Stimulated activated CD4-positive, alpha-beta T cell treated with anti-CD3 and anti-CD28 coated beads, TNF-alpha, amount 100 ng/mL, for 4 hours (primary cell): ENCODE data around the gene FMO2.

Experiments
- DNase-seq, 3 experiments: peaks; one replicate each; pipeline ENCODE4 v3.0.0-alpha.2; 2020; ENCODE audit warnings: low read depth in 3 of 3

Gene FMO2

DNA sequence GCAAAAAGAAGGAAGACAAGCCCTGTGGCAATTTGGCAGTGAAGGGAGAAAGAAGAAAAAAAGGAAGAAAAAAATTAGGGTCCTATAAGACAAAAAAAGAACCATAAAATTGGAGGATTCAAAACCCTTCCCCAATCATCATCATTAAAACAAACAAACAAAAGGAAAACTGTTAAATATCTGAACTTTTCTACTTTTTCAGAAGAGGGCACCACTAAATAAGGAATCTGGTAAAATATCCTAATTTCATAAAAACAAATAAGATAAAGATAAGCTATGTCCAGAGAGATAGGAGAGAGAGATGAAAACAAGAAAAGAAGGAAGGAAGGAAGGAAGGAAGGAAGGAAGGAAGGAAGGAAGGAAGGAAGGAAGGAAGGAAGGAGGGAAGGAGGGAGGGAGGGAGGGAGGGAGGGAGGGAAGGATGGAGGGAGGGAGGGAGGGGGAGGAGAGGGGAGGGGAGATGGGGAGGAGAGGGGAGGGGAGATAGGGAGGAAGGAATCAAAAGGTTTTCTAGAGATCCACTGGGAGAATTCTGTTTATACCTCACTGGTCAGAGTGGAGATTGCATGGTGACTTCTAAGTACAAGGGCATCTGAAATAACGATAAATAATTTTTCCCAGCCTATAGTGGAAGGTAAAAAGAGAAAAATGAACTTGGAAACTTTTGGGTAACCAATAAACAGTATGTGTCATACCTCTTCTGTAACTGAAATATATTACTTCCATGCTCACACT, 10.4 kb upstream of the FMO2 start:
- no peak for DNase-seq

DNA sequence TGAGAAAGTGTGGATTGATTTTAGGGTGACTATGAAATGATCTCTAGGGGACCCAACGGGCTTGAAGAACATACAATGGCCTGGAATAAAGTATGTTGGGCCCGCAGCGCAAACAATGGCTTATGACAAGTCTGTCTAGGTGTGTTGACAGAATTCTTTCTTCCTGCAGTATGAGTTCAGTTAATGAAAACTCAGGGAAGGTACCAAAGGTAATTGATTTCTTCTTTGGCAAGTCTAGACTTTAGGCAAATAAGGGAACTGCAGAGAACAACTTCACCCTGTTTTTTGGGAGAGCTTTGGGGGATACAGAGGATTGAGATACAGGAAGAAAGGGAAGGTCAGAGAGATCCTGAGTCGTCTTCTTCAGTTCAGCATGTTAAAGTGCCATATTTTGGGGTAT, 7.8 kb upstream of the FMO2 start:
- DNase-seq: no peak

DNA sequence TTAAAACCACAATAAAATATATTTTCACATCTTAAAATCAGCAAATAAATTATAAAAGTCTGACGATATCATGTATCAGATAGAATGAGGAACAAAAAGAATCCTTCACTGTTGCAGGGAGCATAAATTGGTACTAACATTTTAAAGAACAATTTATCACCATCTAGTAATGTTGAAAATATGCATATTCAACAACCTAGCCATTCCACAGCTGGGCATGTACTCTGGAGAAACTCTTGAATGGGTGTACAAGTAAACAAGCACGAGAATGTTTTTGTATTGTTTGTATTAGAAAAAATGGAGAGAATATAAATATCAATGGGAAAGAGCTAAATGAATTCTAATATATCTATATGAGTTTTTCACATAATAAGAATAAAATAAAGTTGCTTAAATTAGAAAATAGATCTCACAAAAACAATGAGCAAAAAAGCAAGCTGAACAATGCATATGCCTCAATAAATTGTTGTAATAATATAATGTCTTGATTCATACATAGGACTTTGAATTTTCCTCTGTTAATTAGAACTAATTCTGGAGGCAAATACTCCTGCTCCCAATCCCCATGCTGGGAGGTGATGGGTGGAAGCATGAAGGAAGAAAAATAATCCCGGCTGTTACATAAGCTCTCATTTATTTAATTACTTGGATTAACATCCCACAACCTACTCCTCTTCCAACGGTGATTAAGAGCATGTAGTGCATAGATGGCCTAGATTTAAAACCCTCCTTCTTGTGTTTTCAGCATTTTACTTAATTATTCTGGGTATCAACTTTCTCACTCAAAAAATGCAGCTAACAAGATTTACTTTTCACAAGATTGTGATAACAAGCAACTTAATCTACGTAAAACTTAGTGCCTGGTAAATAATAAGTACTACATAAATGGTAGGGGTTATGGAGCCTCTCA, 5.5 kb upstream of the FMO2 start:
- no peak for DNase-seq

DNA sequence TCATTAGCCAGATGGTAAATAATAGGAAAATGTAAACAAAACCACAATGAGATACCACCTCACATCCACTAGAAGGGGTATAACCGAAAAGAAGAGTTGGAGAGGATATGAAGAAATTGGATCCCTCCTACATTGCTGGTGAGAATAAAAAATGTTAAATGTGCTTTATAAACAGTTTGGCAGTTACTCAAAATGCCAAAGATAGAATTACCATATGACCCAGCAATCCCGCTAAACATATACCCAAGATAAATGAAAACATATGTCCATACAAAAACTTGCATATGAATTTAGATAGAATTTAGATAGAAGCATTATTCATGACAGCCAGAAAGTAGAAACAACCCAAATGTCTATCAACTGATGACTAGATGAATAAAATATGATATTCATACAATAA, 4.4 kb upstream of the FMO2 start:
- no peak for DNase-seq

DNA sequence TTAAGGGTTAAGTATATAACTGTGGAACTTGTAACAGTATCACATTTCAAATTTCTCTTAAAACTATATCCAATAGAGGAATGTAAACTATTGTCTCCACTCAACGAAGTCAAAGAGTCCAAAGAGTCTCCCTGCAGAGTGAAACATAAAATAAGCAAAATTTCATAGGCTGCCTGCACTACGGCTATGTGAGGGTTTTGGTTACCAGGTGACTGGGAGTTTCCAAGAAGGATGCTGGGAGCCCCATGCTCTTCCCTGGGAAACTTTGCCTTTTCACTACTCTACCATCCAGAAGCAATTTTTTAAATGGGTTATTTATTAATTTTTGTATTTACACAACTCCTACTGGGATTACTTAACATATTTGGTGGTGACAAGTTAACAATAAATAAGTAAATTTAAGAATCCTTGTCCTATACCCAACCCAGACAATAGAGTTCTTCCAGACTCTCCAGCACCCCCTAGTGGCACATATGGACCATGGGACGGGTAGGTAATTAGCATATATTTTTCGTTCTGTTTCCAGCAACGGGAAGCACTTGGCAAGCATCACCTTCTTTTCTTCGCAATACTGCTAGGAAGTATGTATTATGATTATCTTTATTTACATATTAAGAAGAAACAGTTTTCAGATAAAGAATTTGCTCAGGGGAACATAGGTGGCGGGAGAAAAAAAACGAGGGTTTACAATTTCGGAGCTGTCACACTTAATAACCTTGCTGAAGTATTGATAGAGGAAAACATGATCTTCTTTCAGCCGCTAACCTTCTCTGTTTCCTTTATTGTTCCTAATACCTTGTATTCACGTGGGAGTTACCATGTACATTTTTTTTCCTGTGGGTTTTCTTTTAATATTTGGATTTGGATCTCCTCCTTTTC, 3.5 kb downstream of the FMO2 start:
- DNase-seq: peak in 1 of 3 experiments; percentile 1

DNA sequence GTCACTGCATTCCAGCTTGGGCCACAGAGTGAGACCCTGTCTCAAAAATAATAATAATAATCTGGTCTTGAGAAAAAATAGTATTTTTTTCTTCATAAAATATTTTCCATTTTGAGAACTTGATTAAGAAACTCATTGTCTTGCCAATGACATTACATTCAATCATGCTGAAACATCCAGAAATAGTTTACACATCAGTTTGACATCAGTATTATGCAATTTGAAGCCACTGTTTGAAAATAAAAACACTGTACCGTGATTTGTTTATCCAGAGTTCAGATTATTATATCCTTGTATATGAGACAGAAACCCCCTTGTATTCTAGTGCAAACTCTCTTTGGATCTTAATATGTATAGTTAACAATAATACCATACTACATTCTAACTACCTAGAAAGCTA, 6.9 kb downstream of the FMO2 start:
- DNase-seq: no peak

DNA sequence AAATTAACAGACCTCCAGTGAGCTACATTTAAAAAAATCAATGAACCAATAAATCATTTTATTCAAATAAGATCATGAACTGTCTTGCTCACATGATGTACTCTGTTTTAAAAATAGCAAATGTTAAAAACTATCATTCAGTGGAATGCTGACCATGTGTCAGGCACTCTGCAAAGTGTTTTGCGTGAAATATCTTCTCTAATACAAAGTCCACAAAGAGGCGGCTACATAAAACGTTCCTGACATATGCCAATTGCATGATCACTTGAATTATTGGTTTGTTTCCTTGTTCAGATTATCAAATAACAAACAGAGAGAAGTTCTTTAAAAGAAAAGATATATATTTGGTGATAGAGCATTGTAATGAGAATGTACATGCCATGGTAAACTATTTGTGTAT, 10.7 kb downstream of the FMO2 start:
- DNase-seq: no peak

DNA sequence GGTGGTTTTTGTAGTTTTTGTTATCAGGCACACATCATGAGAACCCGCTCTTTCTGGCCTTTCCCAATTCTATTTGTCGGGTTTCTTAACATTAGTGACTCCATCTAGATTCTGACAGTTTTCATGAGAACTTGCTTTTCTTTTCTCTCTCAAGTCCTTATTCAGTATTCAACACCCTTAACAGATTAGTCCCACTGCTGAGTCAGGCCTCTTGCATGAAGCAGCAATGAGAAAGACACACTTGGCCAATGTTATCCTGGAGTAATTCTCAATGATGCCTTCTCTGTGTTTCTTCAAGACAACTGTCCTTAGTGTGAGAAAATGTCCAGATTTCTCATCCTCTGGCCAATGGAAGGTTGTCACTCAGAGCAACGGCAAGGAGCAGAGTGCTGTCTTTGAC, 11.3 kb downstream of the FMO2 start:
- no peak for DNase-seq

DNA sequence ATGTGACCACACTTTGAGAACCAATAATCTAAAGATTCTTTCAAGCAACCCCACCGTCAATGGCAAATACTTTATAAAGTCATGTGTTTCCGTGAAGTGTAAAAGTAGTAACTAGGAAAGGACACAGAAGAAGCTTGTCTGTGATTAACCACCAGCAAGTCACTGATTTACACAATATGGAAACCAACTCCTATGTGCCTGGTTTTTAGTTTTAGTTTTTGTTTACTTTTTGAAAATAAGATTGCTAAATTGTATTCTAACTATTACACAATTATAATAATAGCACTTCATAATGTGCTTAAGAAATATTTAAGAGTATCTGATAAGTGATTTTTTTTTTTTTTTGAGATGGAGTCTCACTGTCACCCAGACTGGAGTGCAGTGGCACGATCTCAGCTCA, 13.0 kb downstream of the FMO2 start:
- no peak for DNase-seq

DNA sequence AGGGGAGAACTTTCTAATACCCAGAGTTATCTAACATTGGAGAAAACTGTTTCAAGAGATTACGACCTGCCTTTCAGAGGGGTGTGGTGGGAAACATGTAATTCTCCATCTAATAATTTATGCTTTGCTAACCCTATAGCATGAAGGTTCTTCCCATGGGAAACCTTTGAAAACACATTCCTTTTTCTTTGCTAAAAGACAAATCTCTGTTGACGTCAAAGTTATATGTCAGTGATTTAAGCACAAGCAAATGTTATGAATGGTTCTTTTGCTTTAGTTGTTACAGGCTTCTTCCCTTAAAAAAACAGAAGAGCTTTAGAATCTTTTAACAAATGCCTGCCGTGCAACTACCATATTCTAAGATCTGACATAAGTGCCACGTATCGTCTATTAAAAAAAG, 19.2 kb downstream of the FMO2 start:
- DNase-seq: no peak

DNA sequence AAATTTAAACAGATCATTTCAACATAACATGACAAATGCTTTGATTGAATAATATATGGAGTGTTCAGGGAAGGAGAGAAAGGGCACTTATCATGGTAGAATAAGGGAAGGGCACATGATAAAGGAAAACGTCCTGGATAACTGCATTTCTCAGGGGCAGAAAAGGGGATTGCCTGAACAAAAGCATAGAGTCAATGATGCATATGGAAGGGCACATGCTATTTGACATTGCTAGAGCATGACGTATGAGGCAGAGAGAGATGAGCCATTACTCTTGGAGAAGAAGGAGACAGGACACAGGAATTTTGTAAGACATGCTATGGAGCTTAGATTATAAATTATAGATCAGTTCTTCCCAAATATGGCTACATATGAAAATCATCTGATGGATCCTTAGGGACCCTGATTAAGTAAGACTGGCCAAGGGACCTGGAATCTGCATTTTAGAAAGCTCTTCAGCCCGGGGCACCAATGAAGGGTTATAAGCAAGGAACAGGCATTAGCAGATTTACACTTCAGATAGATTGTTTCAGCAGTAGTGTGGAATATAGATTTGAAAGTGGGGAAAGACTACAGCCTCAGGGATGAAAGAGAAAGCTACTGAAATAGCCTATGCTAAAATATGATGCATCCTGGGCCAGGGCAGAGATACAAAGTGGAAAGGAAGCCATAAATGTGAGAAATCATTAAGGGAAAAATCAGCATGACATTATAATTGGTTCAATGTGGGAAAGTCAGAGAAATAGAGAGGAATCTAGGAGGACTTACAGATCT, 21.3 kb downstream of the FMO2 start:
- DNase-seq: no peak

DNA sequence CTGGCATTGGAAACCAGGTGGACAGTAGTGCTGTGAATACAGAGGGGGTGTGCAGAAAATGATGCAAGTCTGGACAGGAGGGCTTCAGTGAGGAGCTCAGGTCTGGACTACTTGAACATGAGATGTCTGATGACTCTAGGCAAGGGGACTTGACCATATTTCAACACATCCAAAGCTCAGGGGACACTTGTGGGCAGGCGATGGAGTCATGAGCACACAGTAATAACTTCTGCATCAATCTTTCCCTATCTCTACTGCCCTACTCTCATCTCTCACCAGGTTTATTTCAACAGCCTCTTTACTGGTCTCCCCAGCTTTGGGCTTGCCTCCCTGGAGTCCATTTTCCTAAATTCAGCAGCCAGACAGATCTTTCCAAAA, 21.9 kb downstream of the FMO2 start:
- DNase-seq: no peak

DNA sequence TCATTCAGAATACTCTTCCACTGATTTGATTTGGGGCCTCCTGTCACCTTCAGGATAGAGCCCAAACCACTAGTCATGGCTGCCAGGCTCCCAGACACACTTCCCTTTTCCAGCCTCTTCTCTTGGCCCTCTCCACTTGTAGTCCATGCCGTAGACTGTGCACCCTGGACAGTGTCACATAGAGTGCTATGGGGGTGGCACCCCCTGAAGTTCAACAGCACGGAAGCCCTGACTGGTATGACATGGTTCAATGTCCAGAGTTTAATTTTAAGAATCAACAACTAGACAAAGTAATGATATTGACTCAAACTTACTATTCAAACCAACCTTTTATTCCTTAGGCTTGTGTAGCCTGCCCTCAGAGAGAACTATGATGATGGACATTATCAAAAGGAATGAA, 22.3 kb downstream of the FMO2 start:
- DNase-seq: no peak

DNA sequence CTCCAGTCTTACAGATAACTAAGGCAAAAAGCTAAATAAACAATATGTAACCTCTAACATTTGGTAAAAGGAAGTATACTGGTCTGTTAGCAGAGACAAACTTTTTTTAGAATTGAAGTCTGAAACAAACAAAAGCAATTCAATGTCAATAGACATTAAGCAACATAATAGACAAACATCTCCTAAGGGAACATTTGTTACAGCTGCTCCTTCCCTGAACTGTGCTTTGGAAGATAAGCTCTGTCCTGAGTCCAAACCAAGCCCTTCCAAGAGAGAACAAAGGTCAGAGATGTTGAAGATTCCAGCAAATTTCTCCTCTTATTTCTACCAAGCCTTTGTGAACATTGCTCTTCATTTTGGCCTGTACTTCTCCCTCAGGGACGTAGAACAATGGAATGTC, 25.3 kb downstream of the FMO2 start:
- no peak for DNase-seq

DNA sequence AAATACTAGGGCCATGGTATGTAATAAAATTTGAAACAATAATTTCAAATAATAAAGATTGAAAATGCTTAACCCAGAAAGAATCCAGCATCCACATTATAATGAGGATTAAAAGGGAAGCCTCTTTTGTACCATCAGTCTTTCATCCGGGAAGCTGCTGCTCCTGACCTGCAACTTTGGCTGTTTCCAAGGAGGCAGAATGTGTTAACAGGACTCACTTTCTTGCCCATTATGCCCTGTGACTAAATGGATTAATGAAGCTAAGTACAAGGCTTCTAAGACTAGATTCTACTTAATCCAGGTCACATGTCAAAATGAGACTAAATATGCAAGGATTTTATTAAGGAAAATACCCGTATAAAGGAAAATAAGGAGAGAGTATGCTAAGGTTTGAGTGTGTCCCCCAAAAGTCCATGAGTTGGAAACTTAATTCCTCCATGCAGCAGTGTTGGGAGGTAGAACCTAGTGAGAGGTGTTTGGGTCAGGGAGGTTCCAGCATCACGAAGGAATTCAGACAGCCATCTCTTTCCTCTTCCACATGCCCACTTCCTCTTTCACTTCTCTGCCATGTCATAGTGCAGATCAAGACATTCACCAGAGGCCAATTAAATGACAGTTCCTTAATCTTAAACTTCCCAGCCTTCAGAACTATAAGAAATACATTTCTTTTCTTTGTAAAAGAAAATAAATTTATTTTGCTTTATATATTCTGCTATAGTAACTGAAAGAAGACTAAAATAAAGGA, 27.7 kb downstream of the FMO2 start:
- no peak for DNase-seq

DNA sequence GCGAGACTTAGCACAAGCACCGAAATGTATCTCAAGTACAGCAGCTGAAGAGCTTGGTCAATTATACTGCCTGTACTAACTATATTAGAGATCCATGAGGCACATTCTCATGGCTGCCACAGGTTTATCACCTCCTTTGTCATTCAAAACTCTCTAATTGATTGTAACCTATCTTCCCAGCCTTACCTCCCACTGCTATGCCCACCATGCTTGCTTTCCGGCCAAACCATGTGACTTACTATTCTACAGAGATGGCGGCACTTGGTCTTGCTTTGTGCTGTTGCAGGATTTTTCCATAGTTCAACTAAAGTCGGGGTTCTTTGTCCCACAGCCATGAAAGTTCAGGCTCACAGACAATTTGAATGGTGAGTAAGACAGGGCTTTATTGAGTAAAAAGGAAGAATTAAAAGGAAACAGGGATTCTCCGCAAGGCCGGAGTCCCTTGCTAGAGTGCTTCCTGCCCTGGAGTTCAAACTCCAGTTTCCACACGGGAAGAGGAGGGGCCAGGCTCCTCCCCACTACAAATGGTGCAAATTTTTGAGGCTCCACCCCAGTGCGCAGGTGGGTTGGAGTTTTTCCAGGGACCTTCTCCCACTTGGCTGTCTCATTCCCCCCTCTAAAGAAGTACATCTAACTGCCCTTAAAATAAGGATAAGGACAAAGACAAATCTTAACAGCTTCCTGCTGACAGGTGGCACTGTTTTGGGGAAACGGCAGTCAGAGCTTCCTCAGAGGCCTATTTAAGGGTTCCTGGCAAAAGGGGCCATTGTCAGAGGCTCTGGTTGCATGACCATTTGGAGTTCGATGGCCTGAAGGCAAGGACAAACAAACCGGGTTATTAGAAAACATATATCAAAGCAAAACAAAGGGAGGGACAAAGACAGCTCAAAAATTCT, 28.7 kb downstream of the FMO2 start:
- no peak for DNase-seq

DNA sequence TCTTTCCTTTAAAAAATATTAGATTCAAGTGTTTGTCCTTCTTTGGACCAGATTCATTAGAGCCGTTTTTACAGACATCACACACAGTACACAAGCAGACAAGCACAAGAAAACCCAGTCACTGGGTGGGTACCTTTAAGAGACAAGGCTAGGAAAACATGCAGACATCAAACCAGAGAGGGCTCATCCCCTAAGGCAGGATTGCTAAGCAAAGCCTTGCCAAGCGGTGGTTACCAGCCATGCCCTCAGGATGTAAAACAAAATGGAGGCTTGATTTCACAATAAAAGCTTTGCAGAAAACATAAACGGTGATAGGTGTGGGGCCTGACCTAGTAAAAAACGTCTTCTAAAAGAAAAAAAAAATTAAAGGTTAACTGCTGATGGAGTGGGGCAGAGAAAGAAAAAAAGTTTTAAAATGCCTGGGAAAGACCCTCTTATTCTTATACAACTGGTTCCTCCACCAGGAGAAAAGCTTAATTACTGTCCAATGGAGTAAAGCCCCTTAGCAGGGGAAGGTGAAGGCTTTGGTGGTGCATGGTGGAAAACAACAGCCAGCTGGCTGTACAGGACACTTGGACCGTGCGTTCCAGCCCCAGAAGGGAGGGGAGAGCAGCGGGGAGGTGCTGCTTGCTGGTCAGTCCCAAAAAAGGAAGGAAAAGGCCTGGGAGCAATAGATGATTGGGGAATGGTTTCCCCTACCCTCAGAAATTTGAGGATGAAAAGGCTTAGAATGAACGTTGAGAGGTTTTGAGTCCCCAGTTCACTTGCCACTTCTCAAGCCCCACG, 32.8 kb downstream of the FMO2 start:
- no peak for DNase-seq

DNA sequence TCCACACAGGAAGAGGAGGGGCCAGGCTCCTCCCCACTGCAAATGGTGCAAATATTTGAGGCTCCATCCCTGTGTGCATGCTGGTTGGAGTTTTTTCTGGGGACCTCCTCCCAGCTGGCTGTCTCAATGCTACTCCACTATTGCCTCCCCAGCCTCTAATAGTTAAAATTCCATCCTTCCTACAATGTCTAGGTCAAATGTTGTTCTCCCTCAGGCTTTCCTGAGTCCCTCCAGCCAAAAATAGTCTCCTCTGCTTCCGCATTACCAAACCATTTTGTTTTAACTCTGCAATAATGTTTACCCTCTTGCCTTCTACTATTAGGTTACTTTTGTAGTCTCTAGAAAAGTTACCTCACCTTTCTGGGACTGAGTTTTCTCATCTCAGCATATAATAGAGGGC, 33.6 kb downstream of the FMO2 start:
- no peak for DNase-seq
